Measurements from ENCODE around the gene DPEP3.
"Not testable (repeated sequence)": the region's sequence is repeated elsewhere in the genome, so short reads cannot be mapped to it uniquely, and the experiment has no call there.

DPEP3 gene

DNA sequence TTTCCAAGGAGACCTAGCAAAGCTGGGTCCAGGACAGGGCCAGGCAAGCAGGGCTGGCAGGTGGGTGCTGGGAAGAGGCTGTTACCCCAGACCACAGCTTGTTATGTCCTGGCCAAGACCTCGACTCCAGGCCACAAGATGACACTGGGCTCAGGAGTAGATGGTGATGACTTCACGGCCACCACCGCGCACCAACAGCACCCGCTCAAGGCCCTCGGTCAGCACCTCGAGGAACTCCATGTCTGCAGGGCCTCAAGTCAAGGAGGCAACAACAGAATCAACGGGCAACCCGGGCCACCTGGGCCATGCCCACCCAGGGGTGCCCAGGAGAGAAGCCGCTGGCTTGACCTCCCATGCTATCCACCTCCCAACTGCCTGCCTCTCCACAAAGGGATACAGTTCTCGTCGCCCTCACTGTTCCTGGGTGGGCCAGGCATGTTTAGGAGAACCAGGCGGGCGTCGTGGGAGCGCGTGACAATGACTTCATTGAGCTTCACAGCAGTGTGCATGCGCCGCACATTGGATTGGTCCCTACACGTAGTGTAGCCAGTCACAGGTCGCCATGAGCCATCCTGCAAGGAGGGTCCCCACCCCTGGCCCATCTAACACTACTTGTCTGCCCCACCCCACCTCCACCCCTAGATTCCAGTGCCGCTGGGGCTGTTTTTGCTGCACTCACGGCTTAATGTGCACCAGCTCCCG lies 35.5 kb downstream of the DPEP3 start:
- no peaks in the 10 kb centered on the region; the same call in 1 of the 2 replicates for H3K4me1 ChIP-seq (ENCODE audit: control insufficient read depth, insufficient read depth, low read length)
- peaks cover 50% of the 10 kb centered on the region for H3K36me3 ChIP-seq (ENCODE audit: control insufficient read depth, insufficient read depth, low read length)
- H3K27me3 ChIP-seq (ENCODE audit: control insufficient read depth, insufficient read depth, low read length): no peaks in the 10 kb centered on the region
- H3K4me3 ChIP-seq (ENCODE audit: low read length): no peak overlapping the region
- DNase-seq (ENCODE audit: low read depth, low spot score): no peak
- H3K9me3 ChIP-seq (ENCODE audit: control insufficient read depth, insufficient read depth, low read length): no peaks in the 10 kb centered on the region
- no peak overlapping the region for H3K27ac ChIP-seq (ENCODE audit: low read length)
- no CpG with 5 or more reads among the region's 24 CpGs for WGBS (ENCODE audit: insufficient coverage, insufficient read length)

DNA sequence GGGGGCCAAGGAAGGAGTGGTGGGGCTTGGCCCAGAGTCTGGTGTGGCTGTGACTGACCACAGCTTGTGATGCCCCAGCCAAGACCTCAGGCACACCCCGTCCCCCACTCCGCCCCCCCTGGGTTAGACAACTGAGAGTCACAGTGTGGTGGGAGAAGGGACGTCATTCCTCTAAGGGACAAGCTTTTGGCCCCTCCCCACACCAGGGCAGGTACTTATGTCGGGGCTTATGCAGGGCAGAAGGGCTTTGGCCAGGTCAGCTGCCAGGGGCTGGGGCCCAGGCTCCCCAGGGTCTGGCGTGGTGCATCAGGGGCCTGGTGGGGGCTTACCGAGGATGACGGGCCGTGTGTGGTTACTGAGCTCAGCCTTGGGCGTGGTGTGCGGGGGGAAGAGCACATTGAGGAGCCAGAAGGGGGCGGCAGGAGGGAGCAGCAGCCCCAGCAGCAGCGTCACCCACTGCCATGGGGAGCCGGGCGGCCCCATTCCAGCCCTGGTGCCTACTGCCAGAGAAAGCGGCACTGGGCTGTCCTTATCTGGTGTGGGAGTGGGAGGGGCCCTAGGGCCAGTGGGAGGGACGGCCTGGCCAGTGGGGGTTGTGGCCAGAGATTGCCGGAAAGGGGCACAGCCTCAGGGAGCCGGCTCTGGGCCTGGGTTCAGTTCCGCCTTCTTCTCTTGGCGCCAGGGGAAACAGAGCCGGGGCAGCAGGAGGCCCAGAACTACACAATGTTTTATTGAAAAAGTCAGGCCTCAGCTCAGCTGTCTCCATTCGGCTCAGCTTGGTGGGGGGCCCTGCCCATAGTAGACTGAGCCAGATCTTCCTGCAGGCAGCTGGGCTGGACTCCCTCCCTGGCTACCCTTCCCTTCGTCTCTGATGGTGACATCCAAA lies 36.4 kb downstream of the DPEP3 start, which contains the start of gene LCAT:
TSS of gene LCAT (minus strand) at position 502 of the 886 bp plus-strand sequence. CDS start at position 483, 19 bp downstream.
- no peak for DNase-seq (ENCODE audit: low read depth, low spot score)
- Histone ChIP-seq H3K36me3 (ENCODE audit: control insufficient read depth, insufficient read depth, low read length) (peaks cover 44% of the 10 kb centered on the region), H3K4me3 (ENCODE audit: low read length) (no peak within 1 kb of the TSS), H3K27me3 (ENCODE audit: control insufficient read depth, insufficient read depth, low read length) (no peaks in the 10 kb centered on the region), H3K27ac (ENCODE audit: low read length) (no peak within 1 kb of the TSS), H3K9me3 (ENCODE audit: control insufficient read depth, insufficient read depth, low read length) (no peaks in the 10 kb centered on the region), H3K4me1 (ENCODE audit: control insufficient read depth, insufficient read depth, low read length) (no peaks in the 10 kb centered on the region; the same call in 1 of the 2 replicates)
- no CpG with 5 or more reads among the region's 23 CpGs for WGBS (ENCODE audit: insufficient coverage, insufficient read length)

DNA sequence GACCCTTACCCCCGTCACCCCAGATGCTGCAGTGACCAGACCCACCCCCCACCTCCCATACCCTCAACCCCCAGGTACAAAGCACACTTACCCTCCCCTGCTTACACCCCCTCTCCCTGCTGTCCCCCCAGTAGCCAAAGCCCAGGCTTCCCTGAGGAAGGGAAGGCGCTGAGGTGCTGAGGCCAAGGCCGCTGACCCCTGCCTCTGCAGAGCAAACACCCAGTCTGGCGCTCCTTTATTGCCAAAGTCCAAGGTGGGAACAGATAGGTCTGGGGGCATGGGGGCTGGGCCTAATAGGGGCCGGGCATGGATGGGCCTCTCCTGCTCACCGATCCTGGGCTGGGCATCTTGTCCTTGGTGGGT lies 37.1 kb downstream of the DPEP3 start:
- Histone ChIP-seq H3K36me3 (ENCODE audit: control insufficient read depth, insufficient read depth, low read length) (peaks cover 41% of the 10 kb centered on the region), H3K27ac (ENCODE audit: low read length) (no peak overlapping the region), H3K27me3 (ENCODE audit: control insufficient read depth, insufficient read depth, low read length) (no peaks in the 10 kb centered on the region), H3K4me3 (ENCODE audit: low read length) (no peak overlapping the region), H3K9me3 (ENCODE audit: control insufficient read depth, insufficient read depth, low read length) (no peaks in the 10 kb centered on the region), H3K4me1 (ENCODE audit: control insufficient read depth, insufficient read depth, low read length) (no peaks in the 10 kb centered on the region; the same call in 1 of the 2 replicates)
- WGBS (ENCODE audit: insufficient coverage, insufficient read length): no CpG with 5 or more reads among the region's 6 CpGs
- no peak for DNase-seq (ENCODE audit: low read depth, low spot score)

DNA sequence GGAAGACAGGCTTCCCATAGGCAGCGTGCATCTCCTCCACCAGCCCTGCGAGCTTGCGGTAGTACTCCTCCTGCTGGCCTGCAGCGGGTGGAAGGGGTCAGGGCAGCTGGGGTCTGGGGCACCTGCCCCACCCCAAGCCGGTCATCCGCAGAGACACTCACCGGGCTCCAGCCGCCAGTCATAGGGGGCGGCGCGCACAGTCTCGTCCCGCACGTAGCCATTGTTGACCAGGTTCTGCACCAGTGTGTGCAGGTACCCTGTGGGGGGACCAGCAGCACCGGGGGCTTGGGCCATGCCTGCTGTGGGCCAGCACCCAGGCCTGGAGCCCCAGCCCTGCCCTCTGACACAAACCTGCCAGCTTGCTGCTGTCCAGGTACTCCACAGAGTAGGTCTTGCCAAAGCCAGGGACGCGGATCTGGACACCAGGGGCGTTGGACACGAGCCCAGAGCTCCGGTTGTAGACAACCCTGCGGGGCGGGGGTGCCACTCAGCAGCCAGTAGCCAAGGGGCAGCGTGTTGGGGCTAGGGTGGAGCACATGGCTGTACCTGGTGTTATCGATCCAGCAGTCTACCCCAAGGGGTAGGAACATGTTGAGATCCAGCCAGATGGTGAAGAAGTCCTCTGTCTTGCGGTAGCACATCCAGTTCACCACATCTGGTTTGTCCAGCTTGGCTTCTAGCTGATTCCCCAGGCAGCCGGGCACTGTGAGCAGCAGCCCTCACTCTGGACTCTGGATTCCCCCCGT lies 37.6 kb downstream of the DPEP3 start:
- H3K27ac ChIP-seq (ENCODE audit: low read length): no peak overlapping the region
- H3K4me1 ChIP-seq (ENCODE audit: control insufficient read depth, insufficient read depth, low read length): no peaks in the 10 kb centered on the region; the same call in 1 of the 2 replicates
- H3K4me3 ChIP-seq (ENCODE audit: low read length): no peak overlapping the region
- no peak for DNase-seq (ENCODE audit: low read depth, low spot score)
- peaks cover 37% of the 10 kb centered on the region for H3K36me3 ChIP-seq (ENCODE audit: control insufficient read depth, insufficient read depth, low read length)
- H3K9me3 ChIP-seq (ENCODE audit: control insufficient read depth, insufficient read depth, low read length): no peaks in the 10 kb centered on the region
- H3K27me3 ChIP-seq (ENCODE audit: control insufficient read depth, insufficient read depth, low read length): no peaks in the 10 kb centered on the region
- no CpG with 5 or more reads among the region's 27 CpGs for WGBS (ENCODE audit: insufficient coverage, insufficient read length)

DNA sequence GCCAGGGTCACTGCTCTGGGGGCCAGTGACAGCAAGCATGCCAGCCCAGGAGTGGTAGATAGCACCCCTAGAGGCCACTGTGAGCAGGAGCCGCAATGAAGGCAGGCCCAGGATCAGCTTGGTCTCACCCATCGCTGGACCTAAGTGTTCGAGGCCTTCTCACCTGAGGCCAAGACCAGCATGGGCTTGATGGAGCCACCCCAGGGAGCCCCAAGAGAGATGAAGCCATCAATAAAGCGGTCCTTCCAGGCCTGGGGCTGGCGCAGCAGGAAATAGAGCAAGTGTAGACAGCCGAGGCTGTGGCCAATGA lies 38.1 kb downstream of the DPEP3 start:
- WGBS (ENCODE audit: insufficient coverage, insufficient read length): no CpG with 5 or more reads among the region's 6 CpGs
- no peak overlapping the region for H3K27ac ChIP-seq (ENCODE audit: low read length)
- no peaks in the 10 kb centered on the region for H3K27me3 ChIP-seq (ENCODE audit: control insufficient read depth, insufficient read depth, low read length)
- peak; percentile 58 for DNase-seq (ENCODE audit: low read depth, low spot score)
- no peaks in the 10 kb centered on the region for H3K9me3 ChIP-seq (ENCODE audit: control insufficient read depth, insufficient read depth, low read length)
- no peaks in the 10 kb centered on the region; the same call in none of the 2 replicates for H3K4me1 ChIP-seq (ENCODE audit: control insufficient read depth, insufficient read depth, low read length)
- H3K36me3 ChIP-seq (ENCODE audit: control insufficient read depth, insufficient read depth, low read length): peaks cover 32% of the 10 kb centered on the region
- H3K4me3 ChIP-seq (ENCODE audit: low read length): no peak overlapping the region

DNA sequence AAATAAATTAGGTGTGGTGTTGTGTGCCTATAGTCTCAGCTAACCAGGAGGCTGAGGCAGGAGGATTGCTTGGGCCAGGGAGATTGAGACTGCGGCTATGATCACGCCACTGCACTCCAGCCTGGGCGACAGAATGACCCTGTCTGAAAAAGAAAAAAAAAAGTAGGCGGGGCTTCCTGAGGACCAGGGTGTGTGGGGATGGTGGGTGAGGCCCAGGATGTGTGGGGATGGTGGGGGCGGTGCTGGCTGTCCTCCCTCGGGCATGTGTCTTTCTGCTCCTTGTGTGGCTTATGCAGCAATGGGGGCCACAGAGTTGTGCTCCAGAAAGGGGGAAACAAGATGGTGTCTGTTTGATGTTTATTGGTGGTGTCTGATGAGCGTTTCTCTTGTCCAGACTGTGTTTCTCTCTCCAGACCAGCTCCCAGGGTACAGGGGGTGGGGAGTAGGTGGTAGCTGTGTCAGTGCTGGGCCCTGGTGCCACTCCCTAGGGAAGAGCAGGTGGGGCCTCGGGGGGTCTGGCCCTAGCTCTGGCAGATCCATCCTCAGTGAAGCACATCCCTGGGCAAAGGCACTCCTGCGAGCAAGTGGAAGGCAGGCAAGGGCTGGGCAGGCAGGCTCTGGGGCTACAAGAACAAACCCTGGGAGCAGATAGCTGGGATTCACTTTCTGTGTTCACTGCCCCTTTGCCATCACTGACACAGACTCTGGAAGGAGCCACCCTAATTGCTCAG lies 38.7 kb downstream of the DPEP3 start:
- Histone ChIP-seq H3K27me3 (ENCODE audit: control insufficient read depth, insufficient read depth, low read length) (no peaks in the 10 kb centered on the region), H3K4me1 (ENCODE audit: control insufficient read depth, insufficient read depth, low read length) (no peaks in the 10 kb centered on the region; the same call in none of the 2 replicates), H3K27ac (ENCODE audit: low read length) (no peak overlapping the region), H3K4me3 (ENCODE audit: low read length) (no peak overlapping the region), H3K36me3 (ENCODE audit: control insufficient read depth, insufficient read depth, low read length) (peaks cover 27% of the 10 kb centered on the region), H3K9me3 (ENCODE audit: control insufficient read depth, insufficient read depth, low read length) (no peaks in the 10 kb centered on the region)
- no peak for DNase-seq (ENCODE audit: low read depth, low spot score)
- no CpG with 5 or more reads among the region's 9 CpGs for WGBS (ENCODE audit: insufficient coverage, insufficient read length)

DNA sequence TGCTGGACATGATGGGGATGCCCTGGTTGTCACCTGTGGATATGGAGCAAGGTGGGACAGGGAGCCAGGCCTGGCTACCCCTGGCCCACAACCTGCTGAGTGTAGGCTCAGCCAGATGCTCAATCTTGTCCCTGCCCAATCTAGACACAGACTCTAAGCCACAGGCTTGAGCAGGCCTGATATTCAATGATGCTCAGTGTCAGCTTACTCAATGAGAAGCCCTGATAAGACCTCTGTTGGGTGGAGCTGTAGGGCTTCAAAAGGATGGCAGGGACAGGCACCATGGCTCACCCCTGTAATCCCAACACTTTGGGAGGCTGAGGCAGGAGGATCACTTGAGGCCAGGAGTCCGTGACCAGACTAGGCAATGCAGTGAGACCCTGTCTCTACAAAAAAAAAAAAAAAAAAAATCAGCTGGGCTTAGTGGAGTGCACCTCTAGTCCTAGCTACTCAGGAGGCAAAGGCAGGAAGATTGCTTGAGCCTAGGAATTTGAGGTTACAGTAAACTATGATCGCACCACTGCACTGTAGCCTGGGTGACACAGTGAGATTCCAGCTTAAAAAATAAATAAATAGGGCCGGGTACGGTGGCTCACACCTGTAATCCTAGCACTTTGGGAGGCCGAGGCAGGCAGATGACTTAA lies 39.7 kb downstream of the DPEP3 start:
- no peaks in the 10 kb centered on the region for H3K9me3 ChIP-seq (ENCODE audit: control insufficient read depth, insufficient read depth, low read length)
- no peaks in the 10 kb centered on the region; the same call in none of the 2 replicates for H3K4me1 ChIP-seq (ENCODE audit: control insufficient read depth, insufficient read depth, low read length)
- H3K27ac ChIP-seq (ENCODE audit: low read length): no peak overlapping the region
- H3K36me3 ChIP-seq (ENCODE audit: control insufficient read depth, insufficient read depth, low read length): peaks cover 16% of the 10 kb centered on the region
- H3K27me3 ChIP-seq (ENCODE audit: control insufficient read depth, insufficient read depth, low read length): no peaks in the 10 kb centered on the region
- no peak for DNase-seq (ENCODE audit: low read depth, low spot score)
- WGBS (ENCODE audit: insufficient coverage, insufficient read length): no CpG with 5 or more reads among the region's 5 CpGs
- no peak overlapping the region for H3K4me3 ChIP-seq (ENCODE audit: low read length)

DNA sequence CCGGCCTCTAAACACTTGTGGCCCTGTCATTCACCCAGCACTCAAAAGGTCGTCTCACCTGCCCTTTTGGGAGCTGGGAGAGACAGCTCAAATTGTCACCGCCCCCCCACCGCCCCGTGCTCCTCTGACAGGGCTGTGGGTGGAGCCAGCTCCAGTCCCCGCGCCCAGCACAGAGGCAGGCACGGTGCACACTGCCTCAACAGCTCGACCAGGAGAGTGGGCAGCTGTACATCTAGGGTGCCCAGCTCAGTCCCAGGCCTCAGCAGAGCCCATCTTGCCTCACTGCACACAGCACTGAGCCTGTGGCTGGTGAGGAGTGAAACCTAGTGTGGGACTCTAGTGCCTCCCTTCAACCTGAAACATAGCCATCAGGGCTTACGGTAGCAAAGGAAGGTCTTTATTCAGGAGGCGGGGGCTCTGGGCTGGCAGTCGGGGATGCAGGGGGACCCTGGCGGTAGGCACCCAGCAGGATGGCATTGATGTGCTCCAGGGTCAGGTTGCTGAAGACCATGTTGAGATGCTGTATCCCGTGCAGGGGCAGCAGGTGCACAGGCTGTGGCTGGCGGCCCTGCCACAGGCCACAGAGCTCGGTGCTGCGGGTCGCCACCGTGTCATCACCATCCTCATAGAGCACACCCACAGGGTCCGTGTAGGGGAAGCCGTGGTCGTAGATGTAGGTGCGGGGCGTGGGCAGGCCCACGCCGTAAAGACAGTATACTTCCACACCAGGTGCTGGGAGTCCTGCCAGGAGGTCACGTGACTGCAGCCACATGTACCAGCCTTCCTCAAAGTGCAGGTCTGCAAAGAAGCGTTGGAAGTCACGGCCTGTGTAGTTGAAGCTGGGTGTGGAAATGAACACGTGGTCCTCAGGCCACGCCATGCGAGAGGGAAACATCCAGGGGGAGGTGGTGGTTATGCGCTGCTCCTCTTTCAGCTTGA lies 40.5 kb downstream of the DPEP3 start:
- no CpG with 5 or more reads among the region's 33 CpGs for WGBS (ENCODE audit: insufficient coverage, insufficient read length)
- Histone ChIP-seq H3K9me3 (ENCODE audit: control insufficient read depth, insufficient read depth, low read length) (no peaks in the 10 kb centered on the region), H3K4me1 (ENCODE audit: control insufficient read depth, insufficient read depth, low read length) (peaks cover under 1% of the 10 kb centered on the region), H3K4me3 (ENCODE audit: low read length) (no peak overlapping the region), H3K27ac (ENCODE audit: low read length) (no peak overlapping the region), H3K36me3 (ENCODE audit: control insufficient read depth, insufficient read depth, low read length) (peaks cover 9% of the 10 kb centered on the region; the same call in 1 of the 2 replicates), H3K27me3 (ENCODE audit: control insufficient read depth, insufficient read depth, low read length) (no peaks in the 10 kb centered on the region)
- DNase-seq (ENCODE audit: low read depth, low spot score): no peak

DNA sequence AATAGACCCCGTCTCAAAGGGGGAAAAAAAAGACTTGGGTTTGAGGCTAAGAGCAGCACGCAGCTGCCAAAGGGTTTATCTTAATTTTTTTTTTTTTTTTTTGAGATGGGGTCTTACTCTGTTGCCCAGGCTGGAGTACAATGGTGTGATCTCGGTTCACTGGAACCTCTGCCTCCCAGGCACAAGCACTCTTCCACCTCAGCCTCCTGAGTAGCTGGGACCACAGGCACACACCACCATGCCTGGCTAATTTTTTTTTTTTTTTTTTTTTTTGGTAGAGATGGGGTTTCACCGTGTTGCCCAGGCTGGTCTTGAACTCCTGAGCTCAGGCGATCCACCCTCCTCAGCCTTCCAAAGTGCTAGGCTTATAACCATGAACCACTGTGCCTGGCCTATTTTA lies 42.6 kb downstream of the DPEP3 start:
- H3K9me3 ChIP-seq (ENCODE audit: control insufficient read depth, insufficient read depth, low read length); H3K4me3 ChIP-seq (ENCODE audit: low read length); H3K27ac ChIP-seq (ENCODE audit: low read length); H3K36me3 ChIP-seq (ENCODE audit: control insufficient read depth, insufficient read depth, low read length); H3K4me1 ChIP-seq (ENCODE audit: control insufficient read depth, insufficient read depth, low read length); H3K27me3 ChIP-seq (ENCODE audit: control insufficient read depth, insufficient read depth, low read length); DNase-seq (ENCODE audit: low read depth, low spot score): not testable (repeated sequence)
- WGBS (ENCODE audit: insufficient coverage, insufficient read length): no CpG with 5 or more reads among the region's 5 CpGs

Data from iPS DF 6.9 (cell line).